ENCODE measurements around the gene GRHL1.

- no peak for TF ChIP-seq CTCF (IDR thresholded peaks at IDR 0.05 in 8 of 11, conservative IDR thresholded peaks at IDR 0.05 in 3 of 11)
- no peak for TF ChIP-seq POLR2A (IDR thresholded peaks at IDR 0.05)
These were observed 46.1 kb upstream of the GRHL1 start for GRCh38 chr2:9905413-9905812.
